Measurements from ENCODE around the gene ARHGAP24. TPM values are rescaled to one million over a fixed set of nuclear protein-coding genes. Genes with fewer than 3 reads are reported as not detected.

ARHGAP24 gene
- polyA plus RNA-seq, 2 of the 4 experiments (the other 2 are of a cell fraction), result 1.7 to 12.1 TPM

- ATAC-seq (no peak), DNase-seq (ENCODE audit: low read depth in 1 of 2, low spot score in 1 of 2) (no peak), FAIRE-seq (no peak)
- Histone ChIP-seq H3K4me1 (peaks cover 20% of the 10 kb centered on the region), H3K4me2 (no peak overlapping the region), H3K9me3 (no peaks in the 10 kb centered on the region), H3K4me3 (no peak overlapping the region), H3K27ac (no peak overlapping the region)
- WGBS (ENCODE audit: missing lambda C conversion rate), result 40% methylated on average over 3 of the region's 3 CpGs
- CTCF ChIA-PET, result interaction anchor here (1.7 kb wide), 1 partner anchor 36 kb away, joined by 5 read pairs; no protein-coding TSS in a partner anchor
- TF ChIP-seq USF2 (IDR thresholded peaks at IDR 0.05) (no peak), FOXS1 (CRISPR knock-in tag; IDR thresholded peaks at IDR 0.05) (no peak), POLR2AphosphoS2 (conservative IDR thresholded peaks at IDR 0.05; ENCODE audit: low read length) (no peak)
- POLR2A ChIA-PET, result no interaction called here
Observed at GRCh38 chr4:85833302-85833701, 358.4 kb downstream of the ARHGAP24 start.

GRCh38 chr4:85834934-85835333, 360.0 kb downstream of the ARHGAP24 start:
- ChIA-PET POLR2A (no interaction called here), CTCF (interaction anchor here (0.6 to 0.9 kb wide), 3 partner anchors 21 to 762 kb away, joined by 3 read pairs; no protein-coding TSS in a partner anchor)
- Histone ChIP-seq H3K4me1 (peaks cover 4% of the 10 kb centered on the region), H3K9me3 (no peaks in the 10 kb centered on the region), H3K4me2 (no peak overlapping the region), H3K4me3 (no peak overlapping the region), H3K27ac (no peak overlapping the region)
- 97% methylated on average over 6 of the region's 6 CpGs for WGBS (ENCODE audit: missing lambda C conversion rate)
- ATAC-seq (no peak), FAIRE-seq (no peak), DNase-seq (ENCODE audit: low read depth in 1 of 2, low spot score in 1 of 2) (no peak)
- no peak for TF ChIP-seq SREBF2 (IDR thresholded peaks at IDR 0.05)
- no peak for TF ChIP-seq GATA3 (IDR thresholded peaks at IDR 0.05; ENCODE audit: borderline replicate concordance)
- no peak for TF ChIP-seq USF2 (IDR thresholded peaks at IDR 0.05)

- ChIA-PET POLR2A (no interaction called here), CTCF (interaction anchor here (1.0 kb wide), 1 partner anchor 40 kb away, joined by 3 read pairs; no protein-coding TSS in a partner anchor)
- TF ChIP-seq EHMT2 (IDR thresholded peaks at IDR 0.05; ENCODE audit: low read depth) (no peak), CEBPB (IDR thresholded peaks at IDR 0.05) (no peak), HDAC2 (IDR thresholded peaks at IDR 0.05) (no peak), HOXB5 (CRISPR knock-in tag; IDR thresholded peaks at IDR 0.05) (no peak), EP300 (IDR thresholded peaks at IDR 0.05) (no peak), EHF (CRISPR knock-in tag; IDR thresholded peaks at IDR 0.05) (no peak), ESRRA (IDR thresholded peaks at IDR 0.05; ENCODE audit: borderline replicate concordance, low read length) (no peak), NFE2L2 (conservative IDR thresholded peaks at IDR 0.05; ENCODE audit: low read length) (no peak), SREBF2 (IDR thresholded peaks at IDR 0.05) (no peak), BCL3 (IDR thresholded peaks at IDR 0.05) (no peak), MAX (IDR thresholded peaks at IDR 0.05) (no peak), ZSCAN20 (CRISPR knock-in tag; IDR thresholded peaks at IDR 0.05) (no peak), TP53 (CRISPR knock-in tag; IDR thresholded peaks at IDR 0.05) (no peak), HES2 (IDR thresholded peaks at IDR 0.05) (no peak), TFCP2L1 (CRISPR knock-in tag; IDR thresholded peaks at IDR 0.05) (no peak), CHD2 (IDR thresholded peaks at IDR 0.05; ENCODE audit: low read length, partially characterized antibody) (no peak)
- no peak overlapping the region for H3K4me2 ChIP-seq
- H3K4me1 ChIP-seq, result no peaks in the 10 kb centered on the region
- H3K9me3 ChIP-seq, result no peaks in the 10 kb centered on the region
- WGBS (ENCODE audit: missing lambda C conversion rate), result 87% methylated on average over 3 of the region's 3 CpGs
- no peak overlapping the region for H3K27ac ChIP-seq
- DNase-seq (ENCODE audit: low read depth in 1 of 2, low spot score in 1 of 2), result no peak
- no peak for ATAC-seq
- no peak for FAIRE-seq
- no peak overlapping the region for H3K4me3 ChIP-seq
Observed at GRCh38 chr4:85836588-85837438, 361.9 kb downstream of the ARHGAP24 start.

Measured in A549 (cell line).